Transverse colon (tissue), 4 donors: Measurements from ENCODE around the gene ADCY5. TPM values are rescaled to one million over a fixed set of nuclear protein-coding genes. Genes with fewer than 3 reads are reported as not detected.

Experiments
- DNase-seq: peaks from one replicate; pipeline ENCODE4 v3.0.0-alpha.2; 2019
- H3K27ac ChIP-seq, 4 donors: fragments of 200-600 bp; sonication (generic); 2 replicates each; pipeline ENCODE4 v1.5.1; 2016 to 2018; ENCODE audit warnings: inconsistent platforms in 4 of 4
- H3K27me3 ChIP-seq: fragments of 200-600 bp; sonication (generic); 2 replicates; pipeline ENCODE4 v1.5.1; 2017; ENCODE audit warnings: inconsistent platforms
- H3K36me3 ChIP-seq, 4 donors: fragments of 200-600 bp; sonication (generic); 2 replicates each; pipeline ENCODE4 v1.5.1; 2017 to 2019; ENCODE audit warnings: inconsistent platforms in 4 of 4
- H3K4me1 ChIP-seq, 4 donors: fragments of 200-600 bp; sonication (generic); 2 replicates each; pipeline ENCODE4 v1.5.1; 2017 to 2020; ENCODE audit warnings: inconsistent platforms in 4 of 4
- H3K4me3 ChIP-seq, 4 donors: fragments of 200-600 bp; sonication (generic); 1 replicate in 1 of 4; 2 replicates in 3 of 4; pipeline versions ENCODE4 v1.5.1 to v1.6.1; 2017 to 2019; ENCODE audit warnings: inconsistent platforms in 4 of 4
- H3K9me3 ChIP-seq, 2 donors: fragments of 200-600 bp; sonication (generic); 2 replicates each; pipeline ENCODE4 v1.5.1; 2017 to 2019; ENCODE audit warnings: inconsistent platforms in 2 of 2
- EP300 ChIP-seq: sonication (generic); formaldehyde crosslinking; IDR thresholded peaks from one replicate; pipeline ENCODE4 v1.6.1; 2017; ENCODE audit warnings: antibody characterized with exemption, low read depth
- POLR2A ChIP-seq: fragments of 450-650 bp; IDR thresholded peaks from one replicate; pipeline ENCODE4 v1.6.1; 2016; ENCODE audit warnings: antibody characterized with exemption, mild to moderate bottlenecking, moderate library complexity
- POLR2AphosphoS5 ChIP-seq, 3 donors: sonication (generic); formaldehyde crosslinking; IDR thresholded peaks; one replicate each; pipeline ENCODE4 v1.6.1; 2016; ENCODE audit warnings: antibody characterized with exemption in 3 of 3
- WGBS, 2 donors: methylation state at CpG; one replicate each; pipeline ENCODE4 v1.1.5; 2018; ENCODE audit warnings: low coverage in 1 of 2; 5-methylcytosine and 5-hydroxymethylcytosine counted together
- in situ Hi-C, 4 donors: fragments of 200-750 bp; cut with MboI; loops; one replicate each; pipeline versions ENCODE4 v1.15.0 to v1.15.1; 2017; ENCODE audit warnings: low sequenced_read_pairs in 3 of 4, low pct_ligation_motif_present in 1 of 4, low pct_unique_long_range_greater_than_20kb in 1 of 4
- intact Hi-C: fragments of 100-400 bp; cut with DNase I; formaldehyde crosslinking; loops from one replicate; pipeline ENCODE4 v1.15.1; 2023; ENCODE audit warnings: low total_unique reads
- total RNA-seq, 4 donors: library from RNA; depleted of rRNA; stranded (reverse); fragments of >200 nt; gene quantifications; one replicate each; pipeline ENCODE4 v1.1.0, GENCODE V29; 2016
- TF ChIP-seq, protein P1 (sequence below), 5 experiments: fragments of 200-600 bp in 3 of 5; fragments of 450-650 bp in 2 of 5; sonication (generic) in 3 of 5; IDR thresholded peaks; 1 replicate in 2 of 5; 2 replicates in 3 of 5; pipeline ENCODE4 v1.5.1; 2016 to 2017; ENCODE audit warnings: antibody characterized with exemption in 5 of 5, inconsistent platforms in 3 of 5, mild to moderate bottlenecking in 2 of 5, moderate library complexity in 1 of 5

The ADCY5 gene
- total RNA-seq, 4 donors from 2014 or later, result 13.9 to 42.0 (median 28.6) TPM

DNA sequence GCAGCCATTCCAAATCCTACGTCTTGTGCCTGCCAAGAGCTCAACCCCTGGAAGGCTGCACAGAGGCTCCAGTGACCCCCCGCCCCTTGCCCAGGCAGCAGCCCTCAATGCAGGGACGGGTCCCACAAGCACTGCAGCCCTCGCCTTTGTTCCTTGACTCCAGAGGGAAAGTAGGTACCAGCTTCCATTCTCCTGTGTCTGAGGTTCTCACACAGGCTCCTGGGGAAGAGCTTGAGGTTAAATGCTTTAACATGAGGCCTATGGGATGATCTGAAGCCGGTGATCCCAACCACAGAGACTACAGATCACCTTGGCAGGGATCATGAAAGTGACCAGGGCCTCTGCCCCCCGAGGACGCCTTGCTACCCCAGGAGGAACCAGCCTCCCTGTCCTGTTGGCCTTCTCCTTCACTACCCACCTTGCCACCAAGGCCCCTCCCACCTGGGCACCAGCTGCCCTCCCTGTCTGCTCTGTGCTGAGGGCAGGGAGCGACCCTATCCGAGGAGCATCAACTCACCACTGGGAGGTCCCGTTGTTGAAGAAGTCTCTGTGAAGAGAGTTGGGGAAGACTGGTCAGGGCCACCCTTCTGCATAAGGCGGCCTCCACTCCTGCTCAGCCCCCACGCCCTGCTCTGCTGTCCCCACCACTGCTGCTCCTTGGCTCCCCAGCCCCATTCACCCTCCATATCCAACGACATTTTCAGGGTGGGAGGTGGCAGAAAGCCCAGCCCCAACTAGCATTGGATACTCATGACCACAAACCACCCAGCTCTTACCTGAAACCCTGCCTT is 151.9 kb downstream of the ADCY5 start:
- no peaks in the 10 kb centered on the region for H3K4me1 ChIP-seq
- in situ Hi-C loops (no loop called here), intact Hi-C loops (no loop called here)
- WGBS, 2 donors, result 84% methylated on average over 13 of the region's 13 CpGs; no CpG with 5 or more reads in 1 of the 2 donors
- H3K4me3 ChIP-seq, result no peak overlapping the region
- no peak overlapping the region for H3K27ac ChIP-seq
- no peaks in the 10 kb centered on the region for H3K36me3 ChIP-seq
- TF ChIP-seq POLR2AphosphoS5 (IDR thresholded peaks at IDR 0.05) (no peak), EP300 (no peak), POLR2A (no peak)
- TF ChIP-seq, protein P1, sequence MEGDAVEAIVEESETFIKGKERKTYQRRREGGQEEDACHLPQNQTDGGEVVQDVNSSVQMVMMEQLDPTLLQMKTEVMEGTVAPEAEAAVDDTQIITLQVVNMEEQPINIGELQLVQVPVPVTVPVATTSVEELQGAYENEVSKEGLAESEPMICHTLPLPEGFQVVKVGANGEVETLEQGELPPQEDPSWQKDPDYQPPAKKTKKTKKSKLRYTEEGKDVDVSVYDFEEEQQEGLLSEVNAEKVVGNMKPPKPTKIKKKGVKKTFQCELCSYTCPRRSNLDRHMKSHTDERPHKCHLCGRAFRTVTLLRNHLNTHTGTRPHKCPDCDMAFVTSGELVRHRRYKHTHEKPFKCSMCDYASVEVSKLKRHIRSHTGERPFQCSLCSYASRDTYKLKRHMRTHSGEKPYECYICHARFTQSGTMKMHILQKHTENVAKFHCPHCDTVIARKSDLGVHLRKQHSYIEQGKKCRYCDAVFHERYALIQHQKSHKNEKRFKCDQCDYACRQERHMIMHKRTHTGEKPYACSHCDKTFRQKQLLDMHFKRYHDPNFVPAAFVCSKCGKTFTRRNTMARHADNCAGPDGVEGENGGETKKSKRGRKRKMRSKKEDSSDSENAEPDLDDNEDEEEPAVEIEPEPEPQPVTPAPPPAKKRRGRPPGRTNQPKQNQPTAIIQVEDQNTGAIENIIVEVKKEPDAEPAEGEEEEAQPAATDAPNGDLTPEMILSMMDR (IDR thresholded peaks at IDR 0.05), result no peak
- no peaks in the 10 kb centered on the region for H3K27me3 ChIP-seq
- DNase-seq, result no peak
- H3K9me3 ChIP-seq, result no peaks in the 10 kb centered on the region

DNA sequence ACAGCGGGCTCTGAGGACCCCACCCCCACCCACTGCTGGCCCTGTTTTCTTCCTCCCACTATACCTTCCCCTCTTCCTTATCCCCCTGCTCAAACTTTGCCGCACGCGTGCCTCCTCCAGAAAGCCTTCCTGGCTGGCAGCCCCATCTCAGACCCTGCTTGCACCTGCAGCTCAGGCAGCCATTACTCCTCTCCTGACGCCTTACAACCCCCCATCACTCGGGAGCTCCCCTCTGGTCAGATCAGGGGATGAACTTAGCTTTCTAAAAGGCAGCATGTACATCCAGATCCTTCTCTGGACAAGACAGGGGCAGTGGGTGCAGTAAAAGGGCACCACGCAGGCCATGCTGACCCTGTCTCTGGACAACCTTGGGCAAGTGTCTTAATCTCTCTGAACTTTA is 152.6 kb downstream of the ADCY5 start:
- intact Hi-C loops (no loop called here), in situ Hi-C loops (no loop called here)
- no peak for DNase-seq
- Histone ChIP-seq H3K9me3 (no peaks in the 10 kb centered on the region), H3K27ac (no peak overlapping the region), H3K4me1 (no peaks in the 10 kb centered on the region), H3K27me3 (no peaks in the 10 kb centered on the region), H3K36me3 (no peaks in the 10 kb centered on the region), H3K4me3 (no peak overlapping the region)
- TF ChIP-seq POLR2A (no peak), POLR2AphosphoS5 (IDR thresholded peaks at IDR 0.05) (no peak), EP300 (no peak)
- TF ChIP-seq, protein P1 (IDR thresholded peaks at IDR 0.05), result no peak
- WGBS, 2 donors, result 94 to 100% methylated on average over 2 to 7 of the region's 7 CpGs

DNA sequence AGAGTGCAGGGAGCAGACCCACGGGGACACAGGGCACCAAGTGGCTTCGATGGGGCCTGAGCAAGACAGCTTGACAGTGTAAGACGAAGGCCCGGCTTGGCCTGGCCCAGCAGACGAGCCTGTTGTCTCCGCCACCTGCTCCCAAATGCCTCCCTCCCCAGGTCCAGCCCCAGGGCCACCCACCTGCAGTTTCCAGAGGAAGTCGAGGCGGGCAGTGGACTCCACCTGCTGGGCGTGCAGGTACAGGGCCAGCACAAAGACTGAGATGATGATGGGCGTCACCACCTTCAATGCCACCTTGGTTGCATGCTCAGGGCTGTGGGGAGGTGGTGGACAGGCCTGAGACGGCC is 153.0 kb downstream of the ADCY5 start:
- TF ChIP-seq POLR2AphosphoS5 (IDR thresholded peaks at IDR 0.05) (no peak), POLR2A (no peak), EP300 (no peak)
- TF ChIP-seq, protein P1 (IDR thresholded peaks at IDR 0.05), result no peak
- Histone ChIP-seq H3K4me3 (no peak overlapping the region), H3K27ac (no peak overlapping the region), H3K27me3 (no peaks in the 10 kb centered on the region), H3K4me1 (no peaks in the 10 kb centered on the region), H3K36me3 (no peaks in the 10 kb centered on the region), H3K9me3 (no peaks in the 10 kb centered on the region)
- in situ Hi-C loops (no loop called here), intact Hi-C loops (no loop called here)
- WGBS, 2 donors, result 77% methylated on average over 9 of the region's 11 CpGs; no CpG with 5 or more reads in 1 of the 2 donors
- no peak for DNase-seq

DNA sequence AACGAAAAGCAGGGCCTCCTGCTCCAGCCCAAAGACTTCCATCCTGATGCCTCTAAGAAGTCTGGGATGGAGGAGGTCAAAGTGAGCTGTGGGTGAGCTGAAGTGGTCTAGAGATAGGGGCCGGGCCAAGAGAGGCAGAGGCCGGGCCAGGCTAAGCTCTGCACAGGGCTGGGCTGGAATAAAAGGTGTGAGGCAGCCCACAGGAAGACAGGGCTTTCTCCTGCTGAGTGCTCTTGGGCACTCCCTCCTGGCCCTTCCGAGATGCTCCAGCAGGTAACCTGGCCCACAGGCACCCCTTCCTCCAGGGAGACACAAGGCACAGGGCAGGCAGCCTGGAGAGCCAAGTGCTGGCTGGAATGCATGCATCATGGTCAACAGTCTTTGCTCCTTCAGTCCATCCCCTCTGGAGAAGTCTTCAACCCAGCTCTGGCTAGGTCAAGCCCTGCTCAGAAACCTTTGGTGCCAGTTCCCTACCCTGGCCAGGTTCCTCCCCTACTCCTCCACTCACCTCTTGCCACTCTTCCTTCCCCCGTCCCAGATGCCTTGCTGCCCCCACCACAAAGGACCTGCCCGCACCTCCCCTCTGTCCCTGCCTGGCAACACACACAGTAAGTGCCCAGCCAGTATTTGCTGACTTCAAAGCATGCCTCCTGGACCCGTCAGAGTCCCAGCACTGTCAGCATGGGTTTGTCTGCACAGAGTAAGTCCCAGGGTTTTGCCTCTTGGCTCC is 153.6 kb downstream of the ADCY5 start:
- 79% methylated on average over 7 of the region's 7 CpGs; no CpG with 5 or more reads in 1 of the 2 donors for WGBS, 2 donors
- Histone ChIP-seq H3K4me1 (no peaks in the 10 kb centered on the region), H3K4me3 (no peak overlapping the region), H3K27me3 (no peaks in the 10 kb centered on the region), H3K36me3 (no peaks in the 10 kb centered on the region), H3K27ac (no peak overlapping the region), H3K9me3 (no peaks in the 10 kb centered on the region)
- intact Hi-C loops (no loop called here), in situ Hi-C loops (no loop called here)
- DNase-seq, result no peak
- TF ChIP-seq POLR2AphosphoS5 (IDR thresholded peaks at IDR 0.05) (no peak), EP300 (no peak), POLR2A (no peak)
- TF ChIP-seq, protein P1 (IDR thresholded peaks at IDR 0.05), result no peak
